ENCODE measurements around the gene DNAJC6. TPM values are rescaled to one million over a fixed set of nuclear protein-coding genes. Genes with fewer than 3 reads are reported as not detected.
"Not testable (repeated sequence)": the region's sequence is repeated elsewhere in the genome, so short reads cannot be mapped to it uniquely, and the experiment has no call there.

The DNAJC6 gene
- total and polyA plus RNA-seq, 2 donors from 2014 or later, result 2.9 to 5.8 TPM

GRCh38 chr1:65378247-65378946 is 69.1 kb downstream of the DNAJC6 start:
- intact Hi-C loops (cut with DNase I), result no loop called here
- Histone ChIP-seq H3K4me3 (ENCODE audit: low read length in 3 of 3) (no peak overlapping the region), H3K9ac (ENCODE audit: low read length in 3 of 3) (no peak overlapping the region), H3K36me3 (ENCODE audit: control insufficient read depth in 2 of 3, insufficient read depth in 3 of 3, low read length in 3 of 3) (no peaks in the 10 kb centered on the region), H3K4me1 (ENCODE audit: control insufficient read depth in 2 of 3, insufficient read depth in 2 of 3, low read depth in 1 of 3, low read length in 3 of 3) (no peaks in the 10 kb centered on the region), H3K9me3 (ENCODE audit: control insufficient read depth in 2 of 3, insufficient read depth in 1 of 3, low read length in 3 of 3) (no peaks in the 10 kb centered on the region), H3K27ac (ENCODE audit: low read depth in 2 of 2, low read length in 2 of 2) (no peak overlapping the region), H3K27me3 (ENCODE audit: control insufficient read depth, insufficient read depth, low read length) (no peaks in the 10 kb centered on the region)
- no peak for DNase-seq
- no peak for TF ChIP-seq CTCF (IDR thresholded peaks at IDR 0.05; ENCODE audit: borderline replicate concordance, extremely low read depth, insufficient read depth)
- FAIRE-seq, result no peak

GRCh38 chr1:65384426-65384825 is 75.1 kb downstream of the DNAJC6 start:
- H3K4me3 ChIP-seq (ENCODE audit: low read length in 3 of 3); H3K9me3 ChIP-seq (ENCODE audit: control insufficient read depth in 2 of 3, insufficient read depth in 1 of 3, low read length in 3 of 3); H3K9ac ChIP-seq (ENCODE audit: low read length in 3 of 3); DNase-seq; FAIRE-seq; intact Hi-C loops (cut with DNase I); H3K27ac ChIP-seq (ENCODE audit: low read depth in 2 of 2, low read length in 2 of 2); H3K36me3 ChIP-seq (ENCODE audit: control insufficient read depth in 2 of 3, insufficient read depth in 3 of 3, low read length in 3 of 3); H3K4me1 ChIP-seq (ENCODE audit: control insufficient read depth in 2 of 3, insufficient read depth in 2 of 3, low read depth in 1 of 3, low read length in 3 of 3); H3K27me3 ChIP-seq (ENCODE audit: control insufficient read depth, insufficient read depth, low read length): not testable (repeated sequence)

- Histone ChIP-seq H3K4me3 (ENCODE audit: low read length in 3 of 3) (no peak overlapping the region), H3K27ac (ENCODE audit: low read depth in 2 of 2, low read length in 2 of 2) (no peak overlapping the region), H3K9ac (ENCODE audit: low read length in 3 of 3) (no peak overlapping the region), H3K9me3 (ENCODE audit: control insufficient read depth in 2 of 3, insufficient read depth in 1 of 3, low read length in 3 of 3) (no peaks in the 10 kb centered on the region), H3K4me1 (ENCODE audit: control insufficient read depth in 2 of 3, insufficient read depth in 2 of 3, low read depth in 1 of 3, low read length in 3 of 3) (no peaks in the 10 kb centered on the region), H3K36me3 (ENCODE audit: control insufficient read depth in 2 of 3, insufficient read depth in 3 of 3, low read length in 3 of 3) (peaks cover 0 to 4% (median 0%) of the 10 kb centered on the region in 3 donors), H3K27me3 (ENCODE audit: control insufficient read depth, insufficient read depth, low read length) (no peaks in the 10 kb centered on the region)
- intact Hi-C loops (cut with DNase I), result no loop called here
- no peak for TF ChIP-seq CTCF (IDR thresholded peaks at IDR 0.05; ENCODE audit: borderline replicate concordance, extremely low read depth, insufficient read depth)
- no peak for FAIRE-seq
- no peak for DNase-seq
These were observed 77.1 kb downstream of the DNAJC6 start for GRCh38 chr1:65386439-65386838.

- Histone ChIP-seq H3K27me3 (ENCODE audit: control insufficient read depth, insufficient read depth, low read length) (no peaks in the 10 kb centered on the region), H3K36me3 (ENCODE audit: control insufficient read depth in 2 of 3, insufficient read depth in 3 of 3, low read length in 3 of 3) (peaks cover 0 to 6% (median 0%) of the 10 kb centered on the region in 3 donors), H3K4me3 (ENCODE audit: low read length in 3 of 3) (no peak overlapping the region), H3K27ac (ENCODE audit: low read depth in 2 of 2, low read length in 2 of 2) (no peak overlapping the region), H3K4me1 (ENCODE audit: control insufficient read depth in 2 of 3, insufficient read depth in 2 of 3, low read depth in 1 of 3, low read length in 3 of 3) (no peaks in the 10 kb centered on the region), H3K9ac (ENCODE audit: low read length in 3 of 3) (no peak overlapping the region), H3K9me3 (ENCODE audit: control insufficient read depth in 2 of 3, insufficient read depth in 1 of 3, low read length in 3 of 3) (no peaks in the 10 kb centered on the region)
- FAIRE-seq (no peak), DNase-seq (peak in 1 of 5 donors; percentile 3)
- no peak for TF ChIP-seq CTCF (IDR thresholded peaks at IDR 0.05; ENCODE audit: borderline replicate concordance, extremely low read depth, insufficient read depth)
- intact Hi-C loops (cut with DNase I), result no loop called here
These were observed 78.5 kb downstream of the DNAJC6 start for GRCh38 chr1:65387821-65388220.
